Activated CD8-positive, alpha-beta T cell treated with anti-CD3 and anti-CD28 coated beads for 36 hours (primary cell): ENCODE measurements around the gene ZBTB4. TPM values are rescaled to one million over a fixed set of nuclear protein-coding genes. Genes with fewer than 3 reads are reported as not detected.

ENCODE experiments used
- ATAC-seq: fragments of 200-7000 bp; cut with Tn5 transposase; one replicate; pipeline ENCODE4 v1.10.0; 2021; ENCODE audit warnings: mild to moderate bottlenecking, moderate library complexity
- CTCF ChIA-PET: fragments of 350-600 bp; sonication (Branson Sonifier 250); formaldehyde crosslinking; loops from one replicate; lab custom pipeline; 2021; ENCODE audit warnings: antibody characterized with exemption; lab: Charles Lee
- POLR2A ChIA-PET: fragments of 350-600 bp; sonication (Branson Sonifier 250); formaldehyde crosslinking; loops from one replicate; lab custom pipeline; 2021; ENCODE audit warnings: antibody characterized with exemption; lab: Charles Lee
- DNase-seq: peaks from one replicate; pipeline ENCODE4 v3.0.0-alpha.2; 2020
- H3K27ac Mint-ChIP-seq: one replicate; pipeline ENCODE4 v1.8.0; 2021; ENCODE audit warnings: mild to moderate bottlenecking, mixed read lengths
- H3K27me3 Mint-ChIP-seq: one replicate; pipeline ENCODE4 v1.8.0; 2021; ENCODE audit warnings: mixed read lengths
- H3K36me3 Mint-ChIP-seq: one replicate; pipeline ENCODE4 v1.8.0; 2021; ENCODE audit warnings: low read depth, mixed read lengths
- H3K4me1 Mint-ChIP-seq: one replicate; pipeline ENCODE4 v1.8.0; 2021; ENCODE audit warnings: low read depth, mixed read lengths
- H3K4me3 Mint-ChIP-seq: one replicate; pipeline ENCODE4 v1.8.0; 2021; ENCODE audit warnings: mild to moderate bottlenecking, moderate library complexity, mixed read lengths
- H3K9me3 Mint-ChIP-seq: one replicate; pipeline ENCODE4 v1.8.0; 2021; ENCODE audit warnings: mixed read lengths
- intact Hi-C: fragments of 100-400 bp; cut with micrococcal nuclease; formaldehyde crosslinking; loops from one replicate; pipeline ENCODE4 v1.10.0; 2022
- total RNA-seq, 2 experiments: library from RNA; stranded (reverse); gene quantifications; one replicate each; pipeline ENCODE4 v1.2.3, GENCODE V29; 2021
- TF ChIP-seq, protein P1 (sequence below): fragments of 200-600 bp; IDR thresholded peaks from one replicate; pipeline ENCODE4 v1.8.0; 2022; ENCODE audit warnings: antibody characterized with exemption, mild to moderate bottlenecking

Gene ZBTB4
- total RNA-seq, 2 experiments from 2014 or later: 24.3 to 24.6 TPM

GRCh38 chr17:7440834-7441195 lies 38.6 kb downstream of the ZBTB4 start:
- TF ChIP-seq, protein P1, sequence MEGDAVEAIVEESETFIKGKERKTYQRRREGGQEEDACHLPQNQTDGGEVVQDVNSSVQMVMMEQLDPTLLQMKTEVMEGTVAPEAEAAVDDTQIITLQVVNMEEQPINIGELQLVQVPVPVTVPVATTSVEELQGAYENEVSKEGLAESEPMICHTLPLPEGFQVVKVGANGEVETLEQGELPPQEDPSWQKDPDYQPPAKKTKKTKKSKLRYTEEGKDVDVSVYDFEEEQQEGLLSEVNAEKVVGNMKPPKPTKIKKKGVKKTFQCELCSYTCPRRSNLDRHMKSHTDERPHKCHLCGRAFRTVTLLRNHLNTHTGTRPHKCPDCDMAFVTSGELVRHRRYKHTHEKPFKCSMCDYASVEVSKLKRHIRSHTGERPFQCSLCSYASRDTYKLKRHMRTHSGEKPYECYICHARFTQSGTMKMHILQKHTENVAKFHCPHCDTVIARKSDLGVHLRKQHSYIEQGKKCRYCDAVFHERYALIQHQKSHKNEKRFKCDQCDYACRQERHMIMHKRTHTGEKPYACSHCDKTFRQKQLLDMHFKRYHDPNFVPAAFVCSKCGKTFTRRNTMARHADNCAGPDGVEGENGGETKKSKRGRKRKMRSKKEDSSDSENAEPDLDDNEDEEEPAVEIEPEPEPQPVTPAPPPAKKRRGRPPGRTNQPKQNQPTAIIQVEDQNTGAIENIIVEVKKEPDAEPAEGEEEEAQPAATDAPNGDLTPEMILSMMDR: no peak
- Mint-ChIP-seq H3K36me3 (peaks cover 21% of the 10 kb centered on the region), H3K9me3 (no peaks in the 10 kb centered on the region), H3K4me1 (peaks cover 36% of the 10 kb centered on the region), H3K4me3 (peak overlapping the region; percentile 94), H3K27me3 (peaks cover 54% of the 10 kb centered on the region), H3K27ac (no peak overlapping the region)
- intact Hi-C loops: no loop called here
- ATAC-seq (no peak), DNase-seq (peak; percentile 64)
- POLR2A ChIA-PET: interaction anchor here (0.6 to 8.8 kb wide), 6 partner anchors 13 to 246 kb away, joined by 3 to 83 read pairs (median 15); partner anchors contain the start of genes POLR2A and ZBTB4
- CTCF ChIA-PET: interaction anchor here (0.7 to 2.0 kb wide), 10 partner anchors 12 to 247 kb away, joined by 3 to 13 read pairs (median 4); partner anchors contain the start of genes NEURL4 and SENP3

DNA sequence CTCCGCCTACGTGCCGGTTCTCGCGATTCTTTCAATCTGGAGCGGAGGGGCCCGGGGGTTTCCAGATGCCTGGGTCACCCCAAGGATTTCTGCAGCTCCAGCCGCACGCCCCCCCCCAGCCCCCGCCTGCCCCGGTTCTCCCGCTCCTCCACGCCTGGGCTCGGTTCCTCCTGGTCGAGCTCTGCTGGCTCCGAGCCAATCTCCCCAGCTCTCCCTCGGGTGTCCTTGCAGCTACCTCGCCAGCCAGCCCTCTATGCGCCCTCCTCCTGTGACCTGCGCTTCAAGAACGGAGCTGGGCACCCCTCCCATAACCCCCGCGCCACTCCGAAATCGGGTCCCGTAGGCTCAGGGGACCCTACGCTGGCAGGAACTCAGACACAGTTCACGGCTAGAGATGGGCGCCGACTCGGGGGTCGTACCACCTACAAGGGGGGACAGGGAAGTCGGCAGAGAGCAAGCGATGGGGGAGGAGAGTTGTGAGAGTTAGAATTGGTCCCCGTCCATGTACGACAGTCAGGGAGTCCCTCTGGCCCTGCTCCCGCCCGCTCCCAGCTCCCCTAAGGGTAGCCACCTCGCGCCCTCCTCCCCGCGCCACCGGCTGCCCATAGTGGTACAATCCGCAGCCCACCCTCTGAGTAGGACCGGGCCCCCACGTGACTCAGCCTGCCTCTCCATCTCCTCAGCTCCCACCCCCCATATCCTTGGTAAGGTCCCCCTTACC lies 39.2 kb downstream of the ZBTB4 start:
- DNase-seq: peak; percentile 78
- ChIA-PET CTCF (interaction anchor here (0.7 to 2.0 kb wide), 8 partner anchors 13 to 116 kb away, joined by 3 to 12 read pairs (median 4); no protein-coding TSS in a partner anchor), POLR2A (interaction anchor here (0.6 to 8.8 kb wide), 7 partner anchors 13 to 247 kb away, joined by 3 to 83 read pairs (median 5); partner anchors contain the start of genes POLR2A and TP53)
- no peaks in the 10 kb centered on the region for H3K9me3 Mint-ChIP-seq
- H3K4me3 Mint-ChIP-seq: peak overlapping the region; percentile 94
- TF ChIP-seq, protein P1: no peak
- H3K27ac Mint-ChIP-seq: peak overlapping the region; percentile 70
- H3K27me3 Mint-ChIP-seq: peaks cover 49% of the 10 kb centered on the region
- peaks cover 21% of the 10 kb centered on the region for H3K36me3 Mint-ChIP-seq
- no peak for ATAC-seq
- intact Hi-C loops: no loop called here
- peaks cover 31% of the 10 kb centered on the region for H3K4me1 Mint-ChIP-seq

DNA sequence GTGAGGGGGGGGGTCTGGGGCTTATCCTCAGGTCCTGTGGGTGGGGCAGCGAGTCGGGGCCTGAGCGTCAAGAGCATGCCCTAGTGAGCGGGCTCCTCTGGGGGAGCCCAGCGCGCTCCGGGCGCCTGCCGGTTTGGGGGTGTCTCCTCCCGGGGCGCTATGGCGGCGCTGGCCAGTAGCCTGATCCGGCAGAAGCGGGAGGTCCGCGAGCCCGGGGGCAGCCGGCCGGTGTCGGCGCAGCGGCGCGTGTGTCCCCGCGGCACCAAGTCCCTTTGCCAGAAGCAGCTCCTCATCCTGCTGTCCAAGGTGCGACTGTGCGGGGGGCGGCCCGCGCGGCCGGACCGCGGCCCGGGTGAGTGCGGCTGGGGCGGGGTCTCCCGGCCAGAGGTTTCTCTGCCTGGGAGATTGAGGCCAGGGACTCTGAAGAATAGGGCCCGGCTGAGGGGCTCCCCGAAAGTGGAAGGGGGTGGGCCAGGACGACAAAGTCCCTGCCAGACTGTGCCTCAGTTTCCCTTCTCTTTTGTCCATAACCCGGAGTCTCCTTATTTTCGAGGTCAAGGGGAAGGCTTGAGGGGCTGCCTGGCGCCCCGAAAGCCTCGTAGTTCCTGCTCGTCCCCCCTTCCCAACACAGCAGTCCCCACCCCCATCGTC lies 39.8 kb downstream of the ZBTB4 start, which contains the start of gene FGF11:
FGF11 (plus strand) TSS at position 51 of the 651 bp plus-strand sequence; CDS start at position 160, 109 bp downstream.
- ATAC-seq (no peak), DNase-seq (peak; percentile 15)
- ChIA-PET POLR2A (interaction anchor here (1.2 to 8.8 kb wide), 5 partner anchors 13 to 248 kb away, joined by 3 to 83 read pairs (median 20); partner anchors contain the start of genes POLR2A and TP53), CTCF (interaction anchor here (0.7 to 2.0 kb wide), 5 partner anchors 15 to 83 kb away, joined by 3 to 12 read pairs (median 4); no protein-coding TSS in a partner anchor)
- peaks cover 21% of the 10 kb centered on the region for H3K36me3 Mint-ChIP-seq
- no peaks in the 10 kb centered on the region for H3K9me3 Mint-ChIP-seq
- TF ChIP-seq, protein P1: no peak
- peak within 1 kb of the TSS; percentile 70 for H3K27ac Mint-ChIP-seq
- peaks cover 45% of the 10 kb centered on the region for H3K27me3 Mint-ChIP-seq
- peak within 1 kb of the TSS; percentile 94 for H3K4me3 Mint-ChIP-seq
- intact Hi-C loops: loop anchor here (5.0 kb wide), 3 partner anchors 43 to 123 kb away; partner anchors contain the start of genes KCTD11, POLR2A, SENP3 and SLC35G6
- H3K4me1 Mint-ChIP-seq: peaks cover 31% of the 10 kb centered on the region

GRCh38 chr17:7438656-7439460 lies 40.6 kb downstream of the ZBTB4 start:
- ATAC-seq (no peak), DNase-seq (no peak)
- Mint-ChIP-seq H3K27me3 (peaks cover 39% of the 10 kb centered on the region), H3K27ac (peak overlapping the region; percentile 20), H3K4me3 (peak overlapping the region; percentile 94), H3K9me3 (no peaks in the 10 kb centered on the region), H3K4me1 (peaks cover 31% of the 10 kb centered on the region), H3K36me3 (peaks cover 21% of the 10 kb centered on the region)
- TF ChIP-seq, protein P1: no peak
- intact Hi-C loops: loop anchor here (5.0 kb wide), 3 partner anchors 43 to 123 kb away; partner anchors contain the start of genes KCTD11, POLR2A, SENP3 and SLC35G6
- CTCF ChIA-PET: interaction anchor here (0.7 to 4.4 kb wide), 5 partner anchors 16 to 122 kb away, joined by 3 to 68 read pairs (median 48); partner anchors contain the start of genes PLSCR3, SLC35G6, TMEM95 and ZBTB4
- POLR2A ChIA-PET: interaction anchor here (0.5 to 8.8 kb wide), 7 partner anchors 12 to 249 kb away, joined by 3 to 83 read pairs (median 20); partner anchors contain the start of genes POLR2A, SLC35G6, TP53 and ZBTB4
